Smooth muscle cell of the brain vasculature (primary cell): ENCODE results near the gene ARL8A.
"Not testable (repeated sequence)": the region's sequence is repeated elsewhere in the genome, so short reads cannot be mapped to it uniquely, and the experiment has no call there.

ENCODE experiments used
- DNase-seq: peaks from one replicate; pipeline ENCODE4 v3.0.0-alpha.2; 2012; ENCODE audit warnings: low read depth, low spot score

Gene ARL8A

GRCh38 chr1:202158810-202159533, 14.4 kb upstream of the ARL8A start:
- no peak for DNase-seq

GRCh38 chr1:202157945-202158344, 13.4 kb upstream of the ARL8A start:
- no peak for DNase-seq

- no peak for DNase-seq
Measured at GRCh38 chr1:202156590-202156989, 12.1 kb upstream of the ARL8A start.

- DNase-seq: no peak
Measured at GRCh38 chr1:202155478-202156021, 11.0 kb upstream of the ARL8A start.

- peak; percentile 31 for DNase-seq
Measured at GRCh38 chr1:202154766-202155477, 10.4 kb upstream of the ARL8A start.

GRCh38 chr1:202154148-202154765, 9.7 kb upstream of the ARL8A start:
- DNase-seq: no peak

GRCh38 chr1:202153284-202153683, 8.7 kb upstream of the ARL8A start:
- no peak for DNase-seq

- no peak for DNase-seq
Measured at GRCh38 chr1:202152399-202152798, 7.9 kb upstream of the ARL8A start.

DNA sequence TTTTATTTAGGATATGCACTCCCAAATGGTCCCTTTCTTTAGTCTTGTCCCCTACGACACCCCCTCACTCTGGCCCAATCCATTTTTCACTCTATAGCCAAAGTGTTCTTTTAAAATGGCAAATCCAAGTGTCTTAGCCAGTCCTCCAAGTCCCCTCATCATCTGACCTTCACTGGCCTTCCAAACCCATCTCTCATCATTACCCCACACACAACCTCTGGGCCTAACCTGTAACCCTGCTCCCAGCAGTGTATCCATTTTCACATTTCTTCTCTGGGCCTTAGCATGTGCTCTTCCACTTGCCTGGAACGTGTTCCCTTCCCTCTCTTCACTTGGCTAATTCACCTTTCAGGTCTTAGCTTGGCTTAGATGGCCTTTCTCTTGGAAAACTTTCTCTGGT, 6.5 kb upstream of the ARL8A start:
- DNase-seq: no peak

DNA sequence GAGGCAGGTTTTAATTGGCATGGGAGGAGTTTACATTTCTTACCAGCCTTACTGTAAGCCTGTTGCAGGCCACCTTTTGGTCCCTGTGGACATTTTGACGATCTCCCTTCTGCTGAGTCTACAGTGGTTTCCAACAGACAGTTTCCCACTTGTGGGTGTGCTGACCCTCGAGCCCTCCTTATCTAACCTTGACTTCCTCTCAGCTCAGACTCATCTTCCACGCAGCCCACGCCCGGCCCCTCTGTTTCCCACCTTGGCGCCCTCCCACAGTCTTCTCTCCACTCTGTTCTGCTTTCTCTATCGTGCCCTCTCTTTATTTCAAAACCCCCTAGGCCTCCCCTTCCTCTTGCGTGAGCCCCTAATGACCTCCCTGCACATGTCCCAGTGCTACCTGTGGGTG, 6.1 kb upstream of the ARL8A start:
- DNase-seq: no peak

DNA sequence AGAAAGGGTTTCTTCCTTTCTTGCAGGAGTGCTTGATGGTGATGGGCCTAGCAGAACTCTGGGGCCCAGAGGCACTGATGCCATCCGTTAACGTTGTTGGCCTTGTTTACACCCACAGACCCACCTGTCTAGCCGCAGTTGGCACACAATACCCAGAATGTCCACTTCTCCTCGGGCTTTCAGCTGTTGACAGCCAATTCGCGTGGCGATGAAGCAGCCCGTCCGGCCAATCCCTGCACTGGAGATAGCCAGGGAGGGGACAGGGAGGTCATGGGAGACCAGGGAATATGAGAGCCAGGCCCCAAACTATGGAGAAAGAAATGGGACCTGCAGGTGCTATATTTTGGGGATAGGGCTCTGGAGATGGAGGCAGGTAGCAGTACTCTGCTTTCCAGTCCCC, 5.7 kb upstream of the ARL8A start:
- DNase-seq: no peak

DNA sequence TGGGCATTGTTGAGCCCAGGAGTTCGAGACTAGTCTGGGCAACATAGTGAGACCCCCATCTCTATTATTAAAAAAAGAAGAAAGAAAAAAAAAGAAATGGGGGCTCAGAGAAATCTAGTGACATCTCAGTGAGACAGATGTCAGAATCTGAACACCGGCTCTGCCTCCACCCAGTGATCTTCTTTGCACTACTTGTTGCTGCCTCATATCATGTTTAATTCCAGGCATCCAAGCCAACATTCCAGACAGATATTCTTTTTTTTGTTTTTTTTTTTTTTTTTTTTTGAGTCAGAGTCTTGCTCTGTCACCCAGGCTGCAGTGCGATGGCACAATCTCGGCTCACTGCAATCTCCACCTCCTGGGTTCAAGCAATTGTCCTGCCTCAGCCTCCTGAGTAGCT, 5.0 kb upstream of the ARL8A start:
- DNase-seq: no peak

DNA sequence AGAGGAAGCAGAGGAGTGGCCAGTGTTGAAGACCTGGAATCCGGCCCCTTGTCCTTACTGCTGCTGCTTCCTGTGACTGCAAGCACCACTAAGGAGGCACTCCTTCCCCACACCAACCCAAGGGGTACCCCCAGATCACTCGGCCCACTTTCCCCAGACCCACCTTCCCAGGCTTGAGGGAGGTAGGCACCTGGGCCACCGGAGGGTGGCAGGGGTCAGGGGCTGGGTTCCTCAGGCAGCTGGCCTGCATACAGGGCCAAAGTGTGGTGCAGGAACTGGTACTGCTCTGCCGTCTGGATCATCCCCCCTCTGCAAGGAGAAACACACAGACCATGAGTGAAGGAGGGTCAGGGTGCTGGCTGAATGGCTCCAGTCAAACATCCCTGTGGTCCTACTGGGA, 3.9 kb upstream of the ARL8A start:
- no peak for DNase-seq

DNA sequence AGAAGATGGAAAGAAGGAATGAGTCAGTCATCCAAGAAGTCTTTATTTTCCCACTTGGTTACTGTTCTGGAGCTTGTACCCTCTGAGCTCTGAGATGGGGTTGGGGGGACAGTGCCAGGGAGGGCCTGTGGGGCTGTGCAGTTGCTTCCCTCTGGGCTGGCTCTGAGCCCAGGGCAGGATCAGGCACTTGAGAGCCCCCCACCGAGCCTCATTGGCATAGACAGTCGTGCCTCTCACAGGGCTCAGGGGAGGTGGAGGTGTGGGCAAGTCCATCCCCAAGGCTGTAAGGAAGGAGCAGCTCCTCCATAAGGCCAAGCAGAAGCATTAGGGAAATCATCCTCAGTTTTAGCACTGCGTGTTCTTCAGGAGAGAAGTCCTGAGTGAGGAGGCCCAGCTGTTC, 2.5 kb upstream of the ARL8A start:
- DNase-seq: no peak

DNA sequence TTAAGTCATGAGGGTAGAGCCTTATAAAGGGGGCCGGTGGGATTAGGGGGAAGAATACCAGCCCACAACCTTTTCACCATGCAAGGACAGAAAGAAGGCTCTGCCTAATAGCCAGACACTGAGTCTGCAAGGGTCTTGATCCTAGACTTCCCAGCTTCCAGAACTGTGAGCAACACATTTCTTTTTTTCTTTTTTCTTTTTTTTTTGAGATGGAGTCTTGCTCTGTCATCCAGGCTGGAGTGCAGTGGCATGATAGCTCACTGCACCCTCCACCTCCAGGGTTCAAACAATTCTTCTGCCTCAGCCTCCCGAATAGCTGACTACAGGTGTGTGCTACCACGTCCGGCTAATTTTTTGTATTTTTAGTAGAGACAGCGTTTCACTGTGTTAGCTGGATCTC, 1.7 kb upstream of the ARL8A start:
- DNase-seq: no peak

DNA sequence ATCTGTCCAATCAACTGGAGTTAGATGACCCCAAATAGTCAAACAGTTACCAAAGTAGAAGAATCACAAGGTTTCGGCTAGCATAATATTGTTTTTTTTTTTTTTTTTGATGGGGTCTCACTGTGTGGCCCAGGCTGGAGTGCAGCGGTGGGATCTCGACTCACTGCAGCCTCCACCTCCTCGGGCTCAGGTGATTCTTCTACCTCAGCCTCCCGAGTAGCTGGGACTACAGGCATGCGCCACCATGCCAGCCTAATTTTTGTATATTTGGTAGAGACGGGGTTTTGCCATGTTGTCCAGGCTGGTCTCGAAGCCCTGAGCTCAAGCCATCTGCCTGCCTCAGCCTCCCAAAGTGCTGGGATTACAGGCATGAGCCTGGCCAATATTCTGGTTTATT, 1.2 kb upstream of the ARL8A start:
- DNase-seq: not testable (repeated sequence)

GRCh38 chr1:202145068-202145743, 669 bp upstream of the ARL8A start:
- DNase-seq: no peak

GRCh38 chr1:202143768-202144401, 652 bp downstream of the ARL8A start:
- no peak for DNase-seq

GRCh38 chr1:202143011-202143767, 1.3 kb downstream of the ARL8A start:
- no peak for DNase-seq

DNA sequence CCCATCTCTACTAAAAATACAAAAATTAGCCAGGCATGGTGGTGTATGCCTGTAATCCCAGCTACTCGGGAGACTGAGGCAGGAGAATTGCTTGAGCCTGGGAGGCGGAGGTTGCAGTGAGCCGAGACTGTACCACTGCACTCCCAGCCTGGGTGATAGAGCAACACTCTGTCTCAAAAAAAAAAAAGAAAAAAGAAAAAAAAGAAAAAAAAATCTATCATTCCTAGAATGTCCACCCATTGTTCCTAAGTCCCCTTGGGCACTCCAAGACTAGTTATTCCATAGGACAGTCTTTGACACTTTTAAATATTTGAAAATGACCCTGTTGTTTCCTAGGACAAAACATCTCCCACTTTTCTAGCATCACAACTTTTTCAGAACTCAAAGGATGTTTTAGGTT, 3.1 kb downstream of the ARL8A start:
- not testable (repeated sequence) for DNase-seq

- DNase-seq: no peak
Measured at GRCh38 chr1:202140833-202141232, 3.7 kb downstream of the ARL8A start.
